Smooth muscle cell (in vitro differentiated cells): Measurements from ENCODE around the gene TPCN2. TPM values are rescaled to one million over a fixed set of nuclear protein-coding genes. Genes with fewer than 3 reads are reported as not detected.

Source experiments
- DNase-seq: peaks from one replicate; lab custom pipeline; 2025; ENCODE audit not compliant: unreplicated experiment; lab: John Stamatoyannopoulos, UW
- H2AFZ ChIP-seq: fragments of 200-600 bp; sonication (generic); 2 replicates; pipeline ENCODE4 v1.6.0; 2016; ENCODE audit warnings: antibody characterized with exemption, low read depth, mild to moderate bottlenecking
- H3F3A ChIP-seq: fragments of 200-600 bp; sonication (generic); 2 replicates; pipeline ENCODE4 v1.6.0; 2017; ENCODE audit warnings: antibody characterized with exemption, low read depth
- H3K27ac ChIP-seq: fragments of 200-600 bp; sonication (generic); 2 replicates; pipeline ENCODE4 v1.5.1; 2016; ENCODE audit warnings: low read depth, mild to moderate bottlenecking
- H3K27me3 ChIP-seq: fragments of 200-600 bp; sonication (generic); 2 replicates; pipeline ENCODE4 v1.6.1; 2016; ENCODE audit warnings: low read depth, mild to moderate bottlenecking
- H3K36me3 ChIP-seq: fragments of 200-600 bp; sonication (generic); 2 replicates; pipeline ENCODE4 v1.5.1; 2016; ENCODE audit warnings: low read depth
- H3K4me1 ChIP-seq: fragments of 200-600 bp; sonication (generic); 2 replicates; pipeline ENCODE4 v1.5.1; 2016; ENCODE audit warnings: low read depth
- H3K4me2 ChIP-seq: fragments of 200-600 bp; sonication (generic); 2 replicates; pipeline ENCODE4 v1.6.0; 2016; ENCODE audit warnings: mild to moderate bottlenecking
- H3K4me3 ChIP-seq: fragments of 200-600 bp; sonication (generic); 2 replicates; pipeline ENCODE4 v1.5.1; 2016; ENCODE audit warnings: mild to moderate bottlenecking
- H3K79me2 ChIP-seq: fragments of 200-600 bp; sonication (generic); 2 replicates; pipeline ENCODE4 v1.6.0; 2016; ENCODE audit warnings: low read depth, mild to moderate bottlenecking
- H3K9ac ChIP-seq: fragments of 200-600 bp; sonication (generic); 2 replicates; pipeline ENCODE4 v1.6.0; 2016; ENCODE audit warnings: low read depth
- H3K9me3 ChIP-seq: fragments of 200-600 bp; sonication (generic); replicated peaks from 2 replicates; pipeline ENCODE4 v1.5.1; 2016; ENCODE audit warnings: low read depth
- H4K20me1 ChIP-seq: fragments of 200-600 bp; sonication (generic); 2 replicates; pipeline ENCODE4 v1.6.0; 2016; ENCODE audit warnings: low read depth
- WGBS: methylation state at CpG from one replicate; pipeline ENCODE4 v1.1.7; 2016; ENCODE audit warnings: low lambda C conversion rate; 5-methylcytosine and 5-hydroxymethylcytosine counted together
- polyA plus RNA-seq: library from polyadenylated mRNA; unstranded; fragments of >200 nt; fragmentation: Nextera tagmentation; extraction: Ambion mirVana; gene quantifications from 2 replicates; pipeline ENCODE4 v1.2.1, GENCODE V29; 2016
- total RNA-seq: library from RNA; depleted of rRNA; stranded (reverse); fragments of >200 nt; gene quantifications from 2 replicates; pipeline ENCODE4 v1.2.3, GENCODE V29; 2014
- TF ChIP-seq, protein P1 (sequence below): fragments of 200-600 bp; sonication (generic); IDR thresholded peaks from 2 replicates; pipeline ENCODE4 v1.5.1; 2017; ENCODE audit warnings: borderline replicate concordance, mild to moderate bottlenecking, antibody characterized with exemption; ENCODE audit not compliant: insufficient read depth, poor library complexity, severe bottlenecking

The TPCN2 gene
- total and polyA plus RNA-seq, 2 experiments from 2014 or later: 7.4 to 10.5 TPM

DNA sequence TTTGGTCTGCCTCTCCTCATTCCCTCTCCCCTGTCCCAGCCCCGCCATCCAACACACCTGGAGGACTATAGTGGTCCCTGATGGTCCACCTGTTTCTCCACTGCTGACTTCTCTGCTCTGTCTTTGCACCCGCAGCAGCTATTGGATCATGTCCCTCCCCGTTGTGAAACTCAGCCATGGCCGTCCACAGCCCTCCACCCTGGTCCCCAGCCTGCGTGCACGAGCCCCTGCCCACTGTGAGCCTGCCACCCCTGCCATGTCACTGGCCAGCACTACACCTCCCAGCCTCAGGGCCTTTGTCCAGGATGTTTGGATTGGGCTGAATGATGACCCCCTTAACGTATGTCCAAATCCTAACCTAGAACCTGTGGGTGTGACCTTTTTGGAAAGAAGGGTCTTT lies 59.3 kb downstream of the TPCN2 start:
- 97% methylated on average over 7 of the region's 7 CpGs for WGBS
- Histone ChIP-seq H3K36me3 (no peaks in the 10 kb centered on the region), H4K20me1 (no peaks in the 10 kb centered on the region), H3F3A (no peaks in the 10 kb centered on the region), H3K27me3 (no peaks in the 10 kb centered on the region), H3K9me3 (no peaks in the 10 kb centered on the region), H3K4me2 (no peak overlapping the region), H3K4me3 (no peak overlapping the region), H3K9ac (no peak overlapping the region), H3K4me1 (no peaks in the 10 kb centered on the region), H3K79me2 (no peaks in the 10 kb centered on the region), H3K27ac (no peak overlapping the region), H2AFZ (no peak overlapping the region)
- DNase-seq: no peak
- TF ChIP-seq, protein P1, sequence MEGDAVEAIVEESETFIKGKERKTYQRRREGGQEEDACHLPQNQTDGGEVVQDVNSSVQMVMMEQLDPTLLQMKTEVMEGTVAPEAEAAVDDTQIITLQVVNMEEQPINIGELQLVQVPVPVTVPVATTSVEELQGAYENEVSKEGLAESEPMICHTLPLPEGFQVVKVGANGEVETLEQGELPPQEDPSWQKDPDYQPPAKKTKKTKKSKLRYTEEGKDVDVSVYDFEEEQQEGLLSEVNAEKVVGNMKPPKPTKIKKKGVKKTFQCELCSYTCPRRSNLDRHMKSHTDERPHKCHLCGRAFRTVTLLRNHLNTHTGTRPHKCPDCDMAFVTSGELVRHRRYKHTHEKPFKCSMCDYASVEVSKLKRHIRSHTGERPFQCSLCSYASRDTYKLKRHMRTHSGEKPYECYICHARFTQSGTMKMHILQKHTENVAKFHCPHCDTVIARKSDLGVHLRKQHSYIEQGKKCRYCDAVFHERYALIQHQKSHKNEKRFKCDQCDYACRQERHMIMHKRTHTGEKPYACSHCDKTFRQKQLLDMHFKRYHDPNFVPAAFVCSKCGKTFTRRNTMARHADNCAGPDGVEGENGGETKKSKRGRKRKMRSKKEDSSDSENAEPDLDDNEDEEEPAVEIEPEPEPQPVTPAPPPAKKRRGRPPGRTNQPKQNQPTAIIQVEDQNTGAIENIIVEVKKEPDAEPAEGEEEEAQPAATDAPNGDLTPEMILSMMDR: no peak

DNA sequence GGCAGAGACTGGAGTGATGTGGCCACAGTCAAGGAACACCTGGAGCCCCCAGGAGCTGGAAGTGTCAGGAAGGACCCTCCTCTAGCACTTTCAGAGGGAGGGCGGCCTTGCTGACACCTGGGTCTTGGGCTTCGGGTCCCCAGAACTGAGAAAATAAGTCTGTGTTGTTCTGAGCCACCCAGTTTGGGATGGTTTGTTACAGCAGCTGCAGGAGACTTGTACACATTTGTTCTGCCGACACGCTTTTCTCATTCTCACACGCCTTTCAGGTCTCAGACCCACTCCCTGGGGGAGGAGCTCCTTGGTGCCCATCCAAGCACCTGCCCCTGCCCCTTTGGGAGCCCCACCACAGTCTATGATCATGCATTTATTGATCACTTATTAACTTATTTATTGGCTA lies 59.8 kb downstream of the TPCN2 start:
- no peaks in the 10 kb centered on the region for H3F3A ChIP-seq
- no peak overlapping the region for H3K9ac ChIP-seq
- H3K27me3 ChIP-seq: no peaks in the 10 kb centered on the region
- H3K36me3 ChIP-seq: no peaks in the 10 kb centered on the region
- no peaks in the 10 kb centered on the region for H3K4me1 ChIP-seq
- no peak overlapping the region for H3K4me2 ChIP-seq
- no peaks in the 10 kb centered on the region for H3K79me2 ChIP-seq
- TF ChIP-seq, protein P1: no peak
- no peak overlapping the region for H3K4me3 ChIP-seq
- no peaks in the 10 kb centered on the region for H3K9me3 ChIP-seq
- WGBS: 96% methylated on average over 5 of the region's 5 CpGs
- H2AFZ ChIP-seq: no peak overlapping the region
- H3K27ac ChIP-seq: no peak overlapping the region
- H4K20me1 ChIP-seq: no peaks in the 10 kb centered on the region
- DNase-seq: no peak

DNA sequence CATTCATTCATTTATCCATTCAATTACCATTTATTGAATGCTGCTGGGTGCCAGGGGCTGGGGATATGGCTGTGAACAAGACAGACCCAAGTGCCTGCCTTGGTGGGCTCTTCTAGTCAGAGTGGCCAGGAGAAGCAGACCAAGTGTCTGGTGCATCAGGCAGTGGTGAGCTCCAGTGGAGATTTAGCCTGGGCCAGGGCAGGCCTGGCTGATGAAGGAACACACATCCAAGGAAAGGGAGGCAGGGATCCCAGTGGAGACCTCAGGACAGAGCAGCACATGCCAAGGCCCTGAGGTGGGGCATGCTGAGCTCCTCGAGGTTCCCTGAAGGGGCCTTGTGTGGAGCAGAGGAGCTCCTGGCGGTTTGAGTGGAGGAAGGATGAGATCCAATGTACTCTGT lies 60.4 kb downstream of the TPCN2 start:
- H3K4me2 ChIP-seq: no peak overlapping the region

DNA sequence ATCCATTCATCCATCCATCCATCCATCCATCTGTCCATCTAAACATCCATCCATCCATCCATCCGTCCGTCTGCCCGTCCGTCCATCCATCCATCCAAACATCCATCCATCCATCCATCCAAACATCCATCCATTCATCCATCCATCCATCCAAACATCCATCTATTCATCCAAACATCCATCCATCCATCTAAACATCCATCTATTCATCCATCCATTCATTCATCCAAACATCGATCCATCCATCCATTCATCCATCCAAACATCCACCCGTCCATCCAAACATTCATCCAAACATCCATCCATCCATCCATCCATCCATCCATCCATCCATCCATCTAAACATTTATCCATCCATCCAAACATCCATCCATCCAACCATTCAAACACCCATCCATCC lies 61.7 kb downstream of the TPCN2 start:
- 69% methylated on average over 6 of the region's 6 CpGs for WGBS
- Histone ChIP-seq H2AFZ (no peak overlapping the region), H3K9ac (no peak overlapping the region), H3F3A (no peaks in the 10 kb centered on the region), H4K20me1 (no peaks in the 10 kb centered on the region), H3K4me2 (no peak overlapping the region), H3K4me3 (no peak overlapping the region), H3K27me3 (no peaks in the 10 kb centered on the region), H3K27ac (no peak overlapping the region), H3K4me1 (no peaks in the 10 kb centered on the region), H3K36me3 (no peaks in the 10 kb centered on the region), H3K9me3 (no peaks in the 10 kb centered on the region), H3K79me2 (no peaks in the 10 kb centered on the region)
- TF ChIP-seq, protein P1: no peak
- DNase-seq: no peak

More for the DNA sequence above, 60.4 kb downstream of the TPCN2 start:
- Histone ChIP-seq H3F3A (no peaks in the 10 kb centered on the region), H3K27me3 (no peaks in the 10 kb centered on the region), H3K27ac (no peak overlapping the region), H4K20me1 (no peaks in the 10 kb centered on the region), H3K36me3 (no peaks in the 10 kb centered on the region), H3K9ac (no peak overlapping the region), H2AFZ (no peak overlapping the region), H3K79me2 (no peaks in the 10 kb centered on the region), H3K4me3 (no peak overlapping the region), H3K4me1 (no peaks in the 10 kb centered on the region), H3K9me3 (no peaks in the 10 kb centered on the region)
- DNase-seq: no peak
- WGBS: 92% methylated on average over 2 of the region's 2 CpGs
- TF ChIP-seq, protein P1: no peak
